Measurements from ENCODE around the gene SHISA6.

Gene SHISA6

GRCh38 chr17:11514981-11515680 is 274.1 kb downstream of the SHISA6 start:
- Histone ChIP-seq H3K36me3 (ENCODE audit: control insufficient read depth, insufficient read depth, low read length) (no peaks in the 10 kb centered on the region), H2AK5ac (ENCODE audit: low read length) (no peak overlapping the region), H2BK15ac (replicated peaks; ENCODE audit: low read depth) (no peak overlapping the region), H3K23ac (ENCODE audit: low read length) (no peak overlapping the region), H3K56ac (ENCODE audit: low read length) (no peak overlapping the region), H4K5ac (ENCODE audit: low read length) (no peak overlapping the region), H3K18ac (ENCODE audit: low read length) (no peak overlapping the region), H3K79me1 (ENCODE audit: low read length) (no peaks in the 10 kb centered on the region), H2BK120ac (ENCODE audit: low read depth, low read length) (no peak overlapping the region), H2BK5ac (ENCODE audit: low read length) (no peak overlapping the region), H4K8ac (ENCODE audit: low read depth, low read length) (no peak overlapping the region), H3K4ac (ENCODE audit: low read depth, low read length) (no peak overlapping the region), H3K27me3 (ENCODE audit: insufficient read depth, low read length, poor library complexity) (no peaks in the 10 kb centered on the region), H3K4me1 (ENCODE audit: control insufficient read depth, low read depth, low read length) (no peaks in the 10 kb centered on the region), H3K79me2 (ENCODE audit: control insufficient read depth, insufficient read depth, low read length) (no peaks in the 10 kb centered on the region), H3K4me3 (ENCODE audit: low read length) (no peak overlapping the region), H3K27ac (ENCODE audit: low read depth, low read length) (no peak overlapping the region), H3K9ac (ENCODE audit: low read length) (no peak overlapping the region), H3K4me2 (ENCODE audit: low read length) (no peak overlapping the region)
- no CpG with 5 or more reads among the region's 4 CpGs for WGBS (ENCODE audit: extremely low coverage, insufficient coverage, low lambda C conversion rate)
- no peak for DNase-seq

- no CpG with 5 or more reads among the region's 2 CpGs for WGBS (ENCODE audit: extremely low coverage, insufficient coverage, low lambda C conversion rate)
These were observed 274.9 kb downstream of the SHISA6 start for GRCh38 chr17:11515901-11516300.

GRCh38 chr17:11535231-11535630 is 294.2 kb downstream of the SHISA6 start:
- peak; percentile 70 for DNase-seq
- H2AK5ac ChIP-seq (ENCODE audit: low read length), result no peak overlapping the region
- H2BK5ac ChIP-seq (ENCODE audit: low read length), result no peak overlapping the region
- H2BK15ac ChIP-seq (replicated peaks; ENCODE audit: low read depth), result no peak overlapping the region
- peaks cover 2% of the 10 kb centered on the region for H3K4me1 ChIP-seq (ENCODE audit: control insufficient read depth, low read depth, low read length)
- H3K18ac ChIP-seq (ENCODE audit: low read length), result no peak overlapping the region
- no peak overlapping the region for H3K23ac ChIP-seq (ENCODE audit: low read length)
- H3K27ac ChIP-seq (ENCODE audit: low read depth, low read length), result no peak overlapping the region
- H3K9ac ChIP-seq (ENCODE audit: low read length), result no peak overlapping the region
- no peak overlapping the region for H3K4ac ChIP-seq (ENCODE audit: low read depth, low read length)
- WGBS (ENCODE audit: extremely low coverage, insufficient coverage, low lambda C conversion rate), result no CpG with 5 or more reads among the region's 2 CpGs
- H4K8ac ChIP-seq (ENCODE audit: low read depth, low read length), result no peak overlapping the region
- no peak overlapping the region for H4K5ac ChIP-seq (ENCODE audit: low read length)
- no peak overlapping the region for H2BK120ac ChIP-seq (ENCODE audit: low read depth, low read length)
- no peaks in the 10 kb centered on the region for H3K79me2 ChIP-seq (ENCODE audit: control insufficient read depth, insufficient read depth, low read length)
- no peak overlapping the region for H3K4me3 ChIP-seq (ENCODE audit: low read length)
- H3K4me2 ChIP-seq (ENCODE audit: low read length), result no peak overlapping the region
- no peaks in the 10 kb centered on the region for H3K27me3 ChIP-seq (ENCODE audit: insufficient read depth, low read length, poor library complexity)
- H3K36me3 ChIP-seq (ENCODE audit: control insufficient read depth, insufficient read depth, low read length), result no peaks in the 10 kb centered on the region
- no peaks in the 10 kb centered on the region for H3K79me1 ChIP-seq (ENCODE audit: low read length)
- no peak overlapping the region for H3K56ac ChIP-seq (ENCODE audit: low read length)

More at GRCh38 chr17:11515901-11516300, 274.9 kb downstream of the SHISA6 start:
- no peak overlapping the region for H3K18ac ChIP-seq (ENCODE audit: low read length)
- H3K4me3 ChIP-seq (ENCODE audit: low read length), result no peak overlapping the region
- no peak overlapping the region for H3K23ac ChIP-seq (ENCODE audit: low read length)
- H3K4me1 ChIP-seq (ENCODE audit: control insufficient read depth, low read depth, low read length), result no peaks in the 10 kb centered on the region
- no peak overlapping the region for H2AK5ac ChIP-seq (ENCODE audit: low read length)
- no peaks in the 10 kb centered on the region for H3K79me2 ChIP-seq (ENCODE audit: control insufficient read depth, insufficient read depth, low read length)
- H3K9ac ChIP-seq (ENCODE audit: low read length), result no peak overlapping the region
- H3K79me1 ChIP-seq (ENCODE audit: low read length), result no peaks in the 10 kb centered on the region
- no peak overlapping the region for H2BK120ac ChIP-seq (ENCODE audit: low read depth, low read length)
- H4K8ac ChIP-seq (ENCODE audit: low read depth, low read length), result no peak overlapping the region
- H2BK15ac ChIP-seq (replicated peaks; ENCODE audit: low read depth), result no peak overlapping the region
- no peak overlapping the region for H2BK5ac ChIP-seq (ENCODE audit: low read length)
- no peaks in the 10 kb centered on the region for H3K36me3 ChIP-seq (ENCODE audit: control insufficient read depth, insufficient read depth, low read length)
- H3K4ac ChIP-seq (ENCODE audit: low read depth, low read length), result no peak overlapping the region
- no peak overlapping the region for H3K56ac ChIP-seq (ENCODE audit: low read length)
- no peak overlapping the region for H3K4me2 ChIP-seq (ENCODE audit: low read length)
- DNase-seq, result peak; percentile 18
- no peak overlapping the region for H3K27ac ChIP-seq (ENCODE audit: low read depth, low read length)
- H3K27me3 ChIP-seq (ENCODE audit: insufficient read depth, low read length, poor library complexity), result no peaks in the 10 kb centered on the region
- no peak overlapping the region for H4K5ac ChIP-seq (ENCODE audit: low read length)

- Histone ChIP-seq H2BK15ac (replicated peaks; ENCODE audit: low read depth) (no peak overlapping the region), H3K4me3 (ENCODE audit: low read length) (no peak overlapping the region), H3K4ac (ENCODE audit: low read depth, low read length) (no peak overlapping the region), H3K27me3 (ENCODE audit: insufficient read depth, low read length, poor library complexity) (no peaks in the 10 kb centered on the region), H4K5ac (ENCODE audit: low read length) (no peak overlapping the region), H2BK5ac (ENCODE audit: low read length) (no peak overlapping the region), H3K56ac (ENCODE audit: low read length) (no peak overlapping the region), H3K9ac (ENCODE audit: low read length) (no peak overlapping the region), H2AK5ac (ENCODE audit: low read length) (no peak overlapping the region), H3K79me1 (ENCODE audit: low read length) (no peaks in the 10 kb centered on the region), H3K18ac (ENCODE audit: low read length) (no peak overlapping the region), H3K36me3 (ENCODE audit: control insufficient read depth, insufficient read depth, low read length) (no peaks in the 10 kb centered on the region), H3K79me2 (ENCODE audit: control insufficient read depth, insufficient read depth, low read length) (no peaks in the 10 kb centered on the region), H3K27ac (ENCODE audit: low read depth, low read length) (no peak overlapping the region), H4K8ac (ENCODE audit: low read depth, low read length) (no peak overlapping the region), H3K4me1 (ENCODE audit: control insufficient read depth, low read depth, low read length) (peaks cover 2% of the 10 kb centered on the region), H3K23ac (ENCODE audit: low read length) (no peak overlapping the region), H2BK120ac (ENCODE audit: low read depth, low read length) (no peak overlapping the region), H3K4me2 (ENCODE audit: low read length) (no peak overlapping the region)
- DNase-seq, result no peak
- no CpG with 5 or more reads among the region's 5 CpGs for WGBS (ENCODE audit: extremely low coverage, insufficient coverage, low lambda C conversion rate)
These were observed 297.4 kb downstream of the SHISA6 start for GRCh38 chr17:11538366-11538765.

- H3K4me3 ChIP-seq (ENCODE audit: low read length), result no peak overlapping the region
- no peak overlapping the region for H4K8ac ChIP-seq (ENCODE audit: low read depth, low read length)
- no peaks in the 10 kb centered on the region for H3K79me2 ChIP-seq (ENCODE audit: control insufficient read depth, insufficient read depth, low read length)
- no peak overlapping the region for H2BK120ac ChIP-seq (ENCODE audit: low read depth, low read length)
- H3K27me3 ChIP-seq (ENCODE audit: insufficient read depth, low read length, poor library complexity), result no peaks in the 10 kb centered on the region
- no peak overlapping the region for H3K18ac ChIP-seq (ENCODE audit: low read length)
- H4K5ac ChIP-seq (ENCODE audit: low read length), result no peak overlapping the region
- H3K27ac ChIP-seq (ENCODE audit: low read depth, low read length), result no peak overlapping the region
- H3K36me3 ChIP-seq (ENCODE audit: control insufficient read depth, insufficient read depth, low read length), result no peaks in the 10 kb centered on the region
- no peak overlapping the region for H2BK5ac ChIP-seq (ENCODE audit: low read length)
- no peak overlapping the region for H2AK5ac ChIP-seq (ENCODE audit: low read length)
- H3K4me1 ChIP-seq (ENCODE audit: control insufficient read depth, low read depth, low read length), result peaks cover 2% of the 10 kb centered on the region
- no CpG with 5 or more reads among the region's 7 CpGs for WGBS (ENCODE audit: extremely low coverage, insufficient coverage, low lambda C conversion rate)
- H3K23ac ChIP-seq (ENCODE audit: low read length), result no peak overlapping the region
- H3K79me1 ChIP-seq (ENCODE audit: low read length), result no peaks in the 10 kb centered on the region
- H3K4ac ChIP-seq (ENCODE audit: low read depth, low read length), result no peak overlapping the region
- H3K4me2 ChIP-seq (ENCODE audit: low read length), result no peak overlapping the region
- H3K9ac ChIP-seq (ENCODE audit: low read length), result no peak overlapping the region
- no peak overlapping the region for H3K56ac ChIP-seq (ENCODE audit: low read length)
- no peak overlapping the region for H2BK15ac ChIP-seq (replicated peaks; ENCODE audit: low read depth)
- peak; percentile 86 for DNase-seq
These were observed 298.6 kb downstream of the SHISA6 start for GRCh38 chr17:11539637-11540036.

GRCh38 chr17:11545002-11545401 is 304.0 kb downstream of the SHISA6 start:
- Histone ChIP-seq H3K23ac (ENCODE audit: low read length) (no peak overlapping the region), H4K5ac (ENCODE audit: low read length) (no peak overlapping the region), H2BK15ac (replicated peaks; ENCODE audit: low read depth) (no peak overlapping the region), H3K4ac (ENCODE audit: low read depth, low read length) (no peak overlapping the region), H3K4me3 (ENCODE audit: low read length) (no peak overlapping the region), H3K18ac (ENCODE audit: low read length) (no peak overlapping the region), H3K79me2 (ENCODE audit: control insufficient read depth, insufficient read depth, low read length) (no peaks in the 10 kb centered on the region), H4K8ac (ENCODE audit: low read depth, low read length) (no peak overlapping the region), H2BK5ac (ENCODE audit: low read length) (no peak overlapping the region), H2AK5ac (ENCODE audit: low read length) (no peak overlapping the region), H3K27me3 (ENCODE audit: insufficient read depth, low read length, poor library complexity) (no peaks in the 10 kb centered on the region), H3K79me1 (ENCODE audit: low read length) (no peaks in the 10 kb centered on the region), H3K36me3 (ENCODE audit: control insufficient read depth, insufficient read depth, low read length) (no peaks in the 10 kb centered on the region), H2BK120ac (ENCODE audit: low read depth, low read length) (no peak overlapping the region), H3K27ac (ENCODE audit: low read depth, low read length) (no peak overlapping the region), H3K56ac (ENCODE audit: low read length) (no peak overlapping the region), H3K9ac (ENCODE audit: low read length) (no peak overlapping the region), H3K4me2 (ENCODE audit: low read length) (no peak overlapping the region), H3K4me1 (ENCODE audit: control insufficient read depth, low read depth, low read length) (no peaks in the 10 kb centered on the region)
- no peak for DNase-seq
- no CpG with 5 or more reads among the region's 6 CpGs for WGBS (ENCODE audit: extremely low coverage, insufficient coverage, low lambda C conversion rate)
